Measurements from ENCODE around the gene CHST9. TPM values are rescaled to one million over a fixed set of nuclear protein-coding genes. Genes with fewer than 3 reads are reported as not detected.

Gene CHST9, protein sequence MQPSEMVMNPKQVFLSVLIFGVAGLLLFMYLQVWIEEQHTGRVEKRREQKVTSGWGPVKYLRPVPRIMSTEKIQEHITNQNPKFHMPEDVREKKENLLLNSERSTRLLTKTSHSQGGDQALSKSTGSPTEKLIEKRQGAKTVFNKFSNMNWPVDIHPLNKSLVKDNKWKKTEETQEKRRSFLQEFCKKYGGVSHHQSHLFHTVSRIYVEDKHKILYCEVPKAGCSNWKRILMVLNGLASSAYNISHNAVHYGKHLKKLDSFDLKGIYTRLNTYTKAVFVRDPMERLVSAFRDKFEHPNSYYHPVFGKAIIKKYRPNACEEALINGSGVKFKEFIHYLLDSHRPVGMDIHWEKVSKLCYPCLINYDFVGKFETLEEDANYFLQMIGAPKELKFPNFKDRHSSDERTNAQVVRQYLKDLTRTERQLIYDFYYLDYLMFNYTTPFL
- under 0.01 TPM in 1 of 2 replicates, not detected in the other for total RNA-seq

DNA sequence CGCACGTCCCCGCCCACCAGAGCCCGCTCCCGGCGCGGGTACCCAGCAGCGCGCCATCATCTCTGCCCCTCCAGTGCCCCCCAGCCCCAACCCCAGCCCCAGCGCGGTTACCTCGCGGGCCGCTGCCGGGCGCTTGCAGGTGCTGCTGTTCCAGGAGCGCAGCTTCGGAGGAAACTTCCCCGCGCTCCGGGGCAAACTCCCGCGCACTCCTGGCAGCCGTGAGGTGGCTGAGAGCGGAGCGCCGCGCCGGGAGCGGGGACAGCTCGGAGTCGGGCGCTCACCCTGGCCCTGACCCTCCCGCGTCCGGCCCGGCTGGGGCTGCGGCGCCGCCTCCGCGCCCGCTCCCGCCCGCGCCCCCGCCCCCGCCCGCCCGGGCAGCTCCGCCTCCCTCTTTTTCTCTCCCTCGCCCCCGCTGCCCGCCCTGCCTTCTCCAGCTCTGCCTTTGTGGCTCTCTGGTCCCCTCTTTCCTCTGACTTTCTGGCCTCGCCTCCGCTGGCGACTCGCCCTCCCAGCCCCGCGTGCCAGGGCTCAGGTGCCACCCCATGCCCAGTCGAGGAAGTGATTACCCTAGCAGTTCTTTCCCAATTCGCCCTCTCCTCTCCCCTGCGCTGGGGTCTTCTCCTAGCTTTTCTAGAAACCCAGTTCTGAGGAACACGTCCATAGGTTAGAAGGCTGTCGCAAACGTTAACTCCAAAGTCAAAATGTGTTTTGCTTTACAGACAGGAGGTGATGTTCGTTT lies at the start of gene CHST9:
TSS of gene CHST9 (minus strand) at position 284 of the 739 bp plus-strand sequence. CDS start 42,499 bp downstream, outside the sequence.

DNA sequence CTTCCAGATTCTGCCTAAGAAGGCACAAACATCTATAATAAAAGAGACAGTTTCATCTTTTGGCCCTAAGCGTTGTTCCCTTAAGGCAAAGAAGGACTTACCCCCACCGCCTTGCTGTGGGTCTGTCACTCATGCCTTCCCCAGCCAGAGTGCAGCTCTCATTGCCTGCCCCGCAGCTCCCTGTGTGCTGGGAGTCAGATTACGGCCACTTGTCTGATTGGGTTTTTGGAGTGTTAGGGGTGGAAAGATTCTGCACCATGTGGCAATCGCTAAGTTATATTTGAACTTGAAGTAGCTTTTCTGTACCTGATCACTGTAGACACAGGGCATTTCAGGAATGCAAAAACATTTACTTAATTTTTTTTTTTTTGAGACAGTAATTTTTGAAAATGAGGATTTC lies 319.6 kb downstream of the CHST9 start, which contains the start of gene AQP4:
TSS of gene AQP4 (minus strand) at position 151 of the 400 bp plus-strand sequence. CDS start at position 133, 18 bp downstream.

